WERI-Rb-1 (cell line): ENCODE data around the gene STAB1.
A peak's percentile ranks its signal among the peaks of the same experiment; 100 is the strongest.

ENCODE experiments used
- DNase-seq: peaks from one replicate; pipeline ENCODE4 v3.0.0-alpha.2; 2020
- H3K27ac ChIP-seq: fragments of 250-450 bp; sonication (Bioruptor Pico); 2 replicates; pipeline ENCODE4 v1.5.1; 2020; ENCODE audit warnings: mild to moderate bottlenecking, moderate library complexity
- H3K27me3 ChIP-seq: fragments of 250-450 bp; sonication (Bioruptor Pico); 2 replicates; pipeline ENCODE4 v1.5.1; 2021; ENCODE audit warnings: mild to moderate bottlenecking, low read depth, moderate library complexity; ENCODE audit not compliant: insufficient read depth, severe bottlenecking
- H3K36me3 ChIP-seq: fragments of 250-450 bp; sonication (Bioruptor Pico); 2 replicates; pipeline ENCODE4 v1.5.1; 2020; ENCODE audit warnings: mild to moderate bottlenecking, moderate library complexity
- H3K4me3 ChIP-seq: 2 replicates; pipeline ENCODE4 v1.5.1; 2011; ENCODE audit warnings: low read depth, mild to moderate bottlenecking, control low read depth, low read length
- H3K9me3 ChIP-seq: fragments of 250-450 bp; sonication (Bioruptor Pico); 2 replicates; pipeline ENCODE4 v1.5.1; 2021; ENCODE audit warnings: mild to moderate bottlenecking, moderate library complexity; ENCODE audit not compliant: severe bottlenecking
- CTCF ChIP-seq: IDR thresholded peaks from 2 replicates; pipeline ENCODE4 v1.5.1; 2011; ENCODE audit warnings: low read depth, mild to moderate bottlenecking, control low read depth, inconsistent platforms, low read length

Gene STAB1

GRCh38 chr3:52479037-52479876 is 15.9 kb upstream of the STAB1 start:
- Histone ChIP-seq H3K9me3 (no peaks in the 10 kb centered on the region), H3K27ac (no peak overlapping the region), H3K4me3 (no peak overlapping the region), H3K27me3 (no peaks in the 10 kb centered on the region), H3K36me3 (peaks cover 98% of the 10 kb centered on the region)
- DNase-seq: no peak
- TF ChIP-seq CTCF: no peak

DNA sequence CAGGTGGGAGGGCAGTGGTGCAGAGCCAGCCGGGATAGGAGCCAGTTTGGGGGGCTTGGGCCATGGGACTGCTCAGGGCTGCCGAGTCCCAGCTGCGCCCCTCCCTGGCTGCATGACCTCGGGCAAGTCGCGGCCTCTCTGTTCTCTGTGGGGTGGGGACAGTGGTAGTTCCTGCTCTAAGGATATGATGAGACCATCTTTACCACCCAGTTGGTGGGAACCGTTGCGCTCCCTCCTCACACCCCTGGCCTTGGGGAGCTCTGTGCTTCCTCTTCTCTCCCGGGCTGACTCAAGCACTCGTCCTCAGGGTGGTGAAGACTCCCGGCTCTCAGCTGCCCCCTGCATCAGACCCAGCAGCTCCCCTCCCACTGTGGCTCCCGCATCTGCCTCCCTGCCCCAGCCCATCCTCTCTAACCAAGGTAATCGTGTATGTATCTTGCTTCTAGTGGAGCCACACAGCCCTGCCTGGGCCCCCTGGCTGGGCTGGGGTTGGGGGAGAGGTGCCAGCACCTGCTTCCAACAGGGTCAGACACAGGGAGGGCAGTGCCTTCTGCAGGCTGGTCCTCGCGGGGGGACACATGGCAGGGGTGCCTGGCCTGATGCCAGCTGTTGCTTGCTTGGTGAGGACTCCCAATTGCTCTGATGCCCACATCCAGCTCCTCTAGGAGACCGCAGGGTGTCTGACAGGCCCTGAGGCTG is 15.1 kb upstream of the STAB1 start:
- no peaks in the 10 kb centered on the region for H3K9me3 ChIP-seq
- peaks cover 96% of the 10 kb centered on the region for H3K36me3 ChIP-seq
- no peak for DNase-seq
- no peak overlapping the region for H3K4me3 ChIP-seq
- no peak overlapping the region for H3K27ac ChIP-seq
- TF ChIP-seq CTCF: no peak
- no peaks in the 10 kb centered on the region for H3K27me3 ChIP-seq

- H3K4me3 ChIP-seq: no peak overlapping the region
- H3K27me3 ChIP-seq: no peaks in the 10 kb centered on the region
- no peaks in the 10 kb centered on the region for H3K9me3 ChIP-seq
- H3K27ac ChIP-seq: no peak overlapping the region
- DNase-seq: no peak
- peaks cover 96% of the 10 kb centered on the region for H3K36me3 ChIP-seq
- no peak for TF ChIP-seq CTCF
Observed at GRCh38 chr3:52480768-52481715, 14.1 kb upstream of the STAB1 start.

- Histone ChIP-seq H3K9me3 (no peaks in the 10 kb centered on the region), H3K4me3 (no peak overlapping the region), H3K36me3 (peaks cover 96% of the 10 kb centered on the region), H3K27me3 (no peaks in the 10 kb centered on the region), H3K27ac (no peak overlapping the region)
- peak; percentile 70 for DNase-seq
- TF ChIP-seq CTCF: peak; percentile 85
Observed at GRCh38 chr3:52481819-52482521, 13.2 kb upstream of the STAB1 start.

GRCh38 chr3:52483081-52483480 is 12.1 kb upstream of the STAB1 start:
- Histone ChIP-seq H3K9me3 (no peaks in the 10 kb centered on the region), H3K4me3 (no peak overlapping the region), H3K27me3 (no peaks in the 10 kb centered on the region), H3K27ac (no peak overlapping the region), H3K36me3 (peaks cover 96% of the 10 kb centered on the region)
- TF ChIP-seq CTCF: no peak
- no peak for DNase-seq
